ENCODE measurements around the gene GPBAR1. TPM values are rescaled to one million over a fixed set of nuclear protein-coding genes. Genes with fewer than 3 reads are reported as not detected.
A peak's percentile ranks its signal among the peaks of the same experiment; 100 is the strongest.

The GPBAR1 gene
- total RNA-seq, 6 donors from 2014 or later, result 0.33 to 6.4 (median 4.1) TPM

GRCh38 chr2:218292048-218293014 lies 31.5 kb downstream of the GPBAR1 start, which contains the start of gene TMBIM1:
Gene TMBIM1 (minus strand): TSS chr2:218292503. CDS start chr2:218282141, 10,362 bp downstream.
- 10 to 21% methylated on average over 10 to 22 of the region's 63 CpGs for WGBS, 2 donors
- peaks cover 67 to 88% (median 76%) of the 10 kb centered on the region in 4 donors for H3K4me1 ChIP-seq
- peak; percentile 91 to 96 for ATAC-seq (ENCODE audit: low FRiP score in 2 of 2)

DNA sequence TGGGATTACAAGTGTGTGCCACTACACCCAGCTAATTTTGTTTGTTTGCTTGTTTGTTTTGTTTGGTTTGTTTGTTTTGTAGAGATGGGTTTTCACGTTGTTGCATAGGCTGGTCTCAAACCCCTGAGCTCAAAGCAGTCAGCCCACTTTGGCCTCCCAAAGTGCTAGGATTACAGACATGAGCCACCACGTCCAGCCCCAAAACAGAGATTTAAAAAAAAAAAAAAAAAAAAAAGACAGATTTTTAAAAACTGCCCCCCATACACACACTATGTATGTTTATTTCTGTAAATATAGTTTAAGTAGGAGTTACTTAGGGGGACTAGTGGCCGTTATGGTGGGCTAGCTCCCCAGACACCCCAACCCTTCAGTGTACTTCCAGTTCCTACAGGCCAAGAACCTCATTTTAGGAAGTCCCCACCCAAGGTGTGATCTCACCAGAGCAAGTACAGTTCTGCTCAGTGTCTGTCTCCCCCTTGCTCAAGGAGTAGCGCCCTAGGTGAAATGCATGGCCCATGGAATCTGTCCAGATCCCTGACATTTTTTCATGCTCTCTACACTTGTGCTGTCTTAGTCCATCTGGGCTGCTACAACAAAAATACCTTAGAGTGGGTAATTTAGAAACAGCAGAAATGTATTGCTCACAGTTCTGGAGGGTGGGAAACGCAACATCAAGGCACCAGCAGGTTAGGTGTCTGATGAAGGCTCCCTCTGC lies 33.1 kb downstream of the GPBAR1 start:
- Histone ChIP-seq H3K27me3 (no peaks in the 10 kb centered on the region), H3K4me1 (peaks cover 51 to 73% (median 61%) of the 10 kb centered on the region in 4 donors), H3K4me3 (no peak overlapping the region), H3K36me3 (no peaks in the 10 kb centered on the region), H3K9me3 (no peaks in the 10 kb centered on the region), H3K27ac (peak overlapping the region; percentile 78 to 100 (median 98))
- no peak for TF ChIP-seq CTCF (IDR thresholded peaks at IDR 0.05)
- no peak for TF ChIP-seq POLR2A (IDR thresholded peaks at IDR 0.05)
- TF ChIP-seq POLR2AphosphoS5 (IDR thresholded peaks at IDR 0.05), result no peak
- no peak for TF ChIP-seq EP300 (IDR thresholded peaks at IDR 0.05)
- WGBS, 2 donors, result 45 to 51% methylated on average over 5 of the region's 5 CpGs
- no peak for ATAC-seq (ENCODE audit: low FRiP score in 2 of 2)
- DNase-seq, result peak in 1 of 2 donors; percentile 63

More at GRCh38 chr2:218292048-218293014, 31.5 kb downstream of the GPBAR1 start, which contains the start of gene TMBIM1:
- H3K27me3 ChIP-seq, result no peaks in the 10 kb centered on the region
- peak; percentile 89 to 97 for DNase-seq
- TF ChIP-seq CTCF (IDR thresholded peaks at IDR 0.05) (peak; percentile 95 to 100 (median 96)), POLR2AphosphoS5 (IDR thresholded peaks at IDR 0.05) (peak; percentile 81 to 94), EP300 (IDR thresholded peaks at IDR 0.05) (no peak), POLR2A (IDR thresholded peaks at IDR 0.05) (peak in 3 of 4 donors; percentile 78 to 95 (median 94))
- H3K9me3 ChIP-seq, result no peaks in the 10 kb centered on the region
- H3K36me3 ChIP-seq, result no peaks in the 10 kb centered on the region
- peak within 1 kb of the TSS; percentile 97 to 100 (median 99) for H3K27ac ChIP-seq
- peak within 1 kb of the TSS; percentile 80 to 97 (median 88) for H3K4me3 ChIP-seq

DNA sequence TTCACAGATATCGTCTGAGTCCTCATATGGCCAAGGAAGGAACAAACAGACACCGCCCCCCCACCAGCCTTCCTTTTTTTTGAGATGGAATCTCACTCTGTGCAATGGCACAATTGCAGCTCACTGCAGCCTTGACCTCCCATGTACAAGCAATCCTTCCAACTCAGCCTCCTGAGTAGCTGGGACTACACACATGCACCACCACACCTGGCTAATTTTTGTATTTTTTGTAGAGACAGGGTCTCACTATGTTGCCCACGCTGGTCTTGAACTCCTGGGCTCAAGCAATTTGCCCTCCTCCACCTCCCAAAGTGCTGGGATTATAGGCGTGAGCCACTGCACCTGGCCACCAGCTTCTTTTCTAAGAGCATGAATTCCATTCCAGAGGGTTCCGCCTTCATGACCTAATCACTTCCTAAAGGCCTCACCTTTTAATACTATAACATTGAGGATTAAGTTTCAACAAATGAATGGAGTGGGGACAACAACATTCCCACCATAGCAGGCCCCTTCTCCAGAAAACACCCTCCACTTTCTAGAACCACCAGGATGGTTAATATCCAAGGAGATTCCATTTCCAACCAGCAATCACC lies 33.7 kb downstream of the GPBAR1 start:
- no peak for ATAC-seq (ENCODE audit: low FRiP score in 2 of 2)
- H3K9me3 ChIP-seq, result no peaks in the 10 kb centered on the region
- DNase-seq, result no peak
- H3K27ac ChIP-seq, result peak overlapping the region; percentile 78 to 99 (median 91)
- TF ChIP-seq POLR2A (IDR thresholded peaks at IDR 0.05), result no peak
- TF ChIP-seq POLR2AphosphoS5 (IDR thresholded peaks at IDR 0.05), result no peak
- no peak for TF ChIP-seq EP300 (IDR thresholded peaks at IDR 0.05)
- no peak for TF ChIP-seq CTCF (IDR thresholded peaks at IDR 0.05)
- no peak overlapping the region for H3K4me3 ChIP-seq
- H3K36me3 ChIP-seq, result no peaks in the 10 kb centered on the region
- H3K27me3 ChIP-seq, result no peaks in the 10 kb centered on the region
- H3K4me1 ChIP-seq, result peaks cover 45 to 66% (median 54%) of the 10 kb centered on the region in 4 donors
- WGBS, 2 donors, result 60 to 69% methylated on average over 5 of the region's 5 CpGs

DNA sequence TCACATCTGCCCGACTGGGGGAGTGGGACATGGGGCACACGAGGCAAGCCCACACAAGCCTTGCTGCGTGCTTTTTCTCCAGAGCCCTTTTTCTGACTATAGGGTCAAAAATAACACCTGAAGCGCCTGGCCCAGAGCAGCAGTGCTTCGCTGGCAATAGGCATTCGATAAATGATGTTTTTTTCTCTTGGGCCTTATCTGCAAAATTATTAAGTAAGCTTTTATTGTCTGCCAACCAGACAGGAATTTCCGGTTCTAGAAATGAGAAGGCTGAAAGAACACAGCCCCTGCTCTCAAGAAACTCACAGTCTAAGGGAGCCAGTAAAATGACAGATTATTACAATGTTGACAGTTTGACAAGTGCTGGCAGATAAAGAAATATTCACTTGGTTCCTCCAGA lies 34.2 kb downstream of the GPBAR1 start:
- Histone ChIP-seq H3K4me3 (no peak overlapping the region), H3K4me1 (peaks cover 40 to 61% (median 49%) of the 10 kb centered on the region in 4 donors), H3K36me3 (no peaks in the 10 kb centered on the region), H3K27me3 (no peaks in the 10 kb centered on the region), H3K27ac (peak overlapping the region; percentile 78 to 99 (median 91)), H3K9me3 (no peaks in the 10 kb centered on the region)
- DNase-seq, result no peak
- TF ChIP-seq CTCF (IDR thresholded peaks at IDR 0.05) (no peak), POLR2A (IDR thresholded peaks at IDR 0.05) (no peak), EP300 (IDR thresholded peaks at IDR 0.05) (peak in 1 of 4 donors; percentile 31), POLR2AphosphoS5 (IDR thresholded peaks at IDR 0.05) (no peak)
- WGBS, 2 donors, result 31 to 46% methylated on average over 4 to 7 of the region's 7 CpGs
- ATAC-seq (ENCODE audit: low FRiP score in 2 of 2), result peak in 1 of 2 donors; percentile 8

Data from upper lobe of left lung (tissue), 6 donors.